CD4-positive, alpha-beta T cell (primary cell): ENCODE data around the gene E2F4. TPM values are rescaled to one million over a fixed set of nuclear protein-coding genes. Genes with fewer than 3 reads are reported as not detected.

Experiments used
- ATAC-seq: fragments of 200-7000 bp; cut with Tn5 transposase; one replicate; pipeline ENCODE4 v1.10.0; 2022; ENCODE audit warnings: mild to moderate bottlenecking; ENCODE audit not compliant: poor library complexity
- CTCF ChIA-PET: fragments of 350-600 bp; sonication (Branson Sonifier 250); formaldehyde crosslinking; loops from one replicate; lab custom pipeline; 2021; ENCODE audit warnings: antibody characterized with exemption, inconsistent platforms; lab: Charles Lee
- POLR2A ChIA-PET: fragments of 350-600 bp; sonication (Branson Sonifier 250); formaldehyde crosslinking; loops from one replicate; lab custom pipeline; 2021; ENCODE audit warnings: antibody characterized with exemption, inconsistent platforms; lab: Charles Lee
- DNase-seq, 14 experiments: peaks; one replicate each; pipeline ENCODE4 v3.0.0-alpha.2; 2013 to 2020; ENCODE audit warnings: mixed read lengths in 2 of 14
- H3K27ac ChIP-seq, 2 donors: one replicate each; pipeline versions ENCODE4 v1.5.1 to v1.7.0; 2013; ENCODE audit warnings: low read length in 2 of 2, low read depth in 1 of 2, mild to moderate bottlenecking in 1 of 2
- H3K27me3 ChIP-seq, 2 experiments: 1 replicate in 1 of 2; 2 replicates in 1 of 2; pipeline versions ENCODE4 v1.6.1 to v1.7.0; 2013; ENCODE audit warnings: low read length in 2 of 2, control low read depth in 1 of 2, mild to moderate bottlenecking in 1 of 2, moderate library complexity in 1 of 2; ENCODE audit not compliant: insufficient read depth in 2 of 2, control insufficient read depth in 1 of 2
- H3K36me3 ChIP-seq: one replicate; pipeline ENCODE4 v1.6.1; 2013; ENCODE audit warnings: low read length, control low read depth; ENCODE audit not compliant: insufficient read depth
- H3K4me1 ChIP-seq: one replicate; pipeline ENCODE4 v1.6.1; 2013; ENCODE audit warnings: low read length, control low read depth; ENCODE audit not compliant: insufficient read depth
- H3K4me3 ChIP-seq: one replicate; pipeline ENCODE4 v1.5.1; 2013; ENCODE audit warnings: mild to moderate bottlenecking, low read length, moderate library complexity
- H3K9me3 ChIP-seq, 2 experiments: 1 replicate in 1 of 2; 2 replicates in 1 of 2; pipeline versions ENCODE4 v1.6.1 to v1.7.0; 2013; ENCODE audit warnings: low read length in 2 of 2, mild to moderate bottlenecking in 2 of 2, control low read depth in 1 of 2, moderate library complexity in 1 of 2; ENCODE audit not compliant: control insufficient read depth in 1 of 2, insufficient read depth in 1 of 2
- H3K27ac Mint-ChIP-seq: one replicate; pipeline ENCODE4 v1.8.0; 2020; ENCODE audit warnings: mixed read lengths
- H3K27me3 Mint-ChIP-seq: one replicate; pipeline ENCODE4 v1.8.0; 2021; ENCODE audit warnings: mixed read lengths
- H3K36me3 Mint-ChIP-seq: one replicate; pipeline ENCODE4 v1.8.0; 2021; ENCODE audit warnings: low read depth, mixed read lengths
- H3K4me1 Mint-ChIP-seq: one replicate; pipeline ENCODE4 v1.8.0; 2021; ENCODE audit warnings: low read depth, mixed read lengths
- H3K4me3 Mint-ChIP-seq: one replicate; pipeline ENCODE4 v1.8.0; 2020; ENCODE audit warnings: mild to moderate bottlenecking, mixed read lengths
- H3K9me3 Mint-ChIP-seq: one replicate; pipeline ENCODE4 v1.8.0; 2020; ENCODE audit warnings: mixed read lengths
- CTCF ChIP-seq: fragments of 200-600 bp; IDR thresholded peaks from one replicate; pipeline ENCODE4 v1.8.0; 2022; ENCODE audit warnings: antibody characterized with exemption, mild to moderate bottlenecking
- intact Hi-C, 2 experiments: fragments of 100-400 bp; cut with DNase I in 1 of 2; cut with micrococcal nuclease in 1 of 2; formaldehyde crosslinking; loops; one replicate each; pipeline versions ENCODE4 v1.15.1 to v1.9.0; 2023 to 2025; cut with DNase I, micrococcal nuclease
- total RNA-seq, 174 experiments: library from RNA in 2 of 174; stranded (reverse) in 2 of 174; gene quantifications; one replicate each; pipeline ENCODE4 v1.2.3 and lab custom pipeline; 2021 to 2026

Gene E2F4
- total RNA-seq, 2 experiments from 2014 or later: 50.9 to 56.1 TPM

DNA sequence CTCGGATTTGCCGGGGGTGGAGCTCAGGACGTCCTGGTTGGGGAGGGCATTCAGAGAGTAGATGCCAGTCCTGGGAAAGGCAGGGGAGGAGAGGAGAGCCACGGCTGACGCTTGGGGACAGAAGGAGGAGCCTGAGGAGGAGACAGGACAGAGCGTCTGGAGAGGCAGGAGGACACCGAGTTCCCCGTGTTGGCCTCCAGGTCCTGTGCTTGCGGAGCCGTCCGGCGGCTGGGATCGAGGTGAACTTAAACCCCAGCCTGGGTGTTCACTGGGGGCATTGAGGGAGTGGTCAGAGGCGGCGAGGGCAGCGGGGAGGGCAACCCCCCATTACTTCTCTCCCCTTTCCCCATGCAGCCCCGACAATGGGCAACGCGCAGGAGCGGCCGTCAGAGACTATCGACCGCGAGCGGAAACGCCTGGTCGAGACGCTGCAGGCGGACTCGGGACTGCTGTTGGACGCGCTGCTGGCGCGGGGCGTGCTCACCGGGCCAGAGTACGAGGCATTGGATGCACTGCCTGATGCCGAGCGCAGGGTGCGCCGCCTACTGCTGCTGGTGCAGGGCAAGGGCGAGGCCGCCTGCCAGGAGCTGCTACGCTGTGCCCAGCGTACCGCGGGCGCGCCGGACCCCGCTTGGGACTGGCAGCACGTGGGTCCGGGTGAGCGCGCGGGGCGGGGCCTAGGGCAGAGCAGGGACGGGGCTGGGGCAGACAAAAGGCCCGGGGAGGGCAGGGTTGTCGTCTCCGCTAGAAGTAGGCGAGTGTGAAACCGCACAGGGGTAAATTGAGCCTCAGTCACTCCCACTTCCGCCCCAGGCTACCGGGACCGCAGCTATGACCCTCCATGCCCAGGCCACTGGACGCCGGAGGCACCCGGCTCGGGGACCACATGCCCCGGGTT is 17.9 kb upstream of the E2F4 start:
- peak overlapping the region; percentile 53 for H3K4me3 ChIP-seq

GRCh38 chr16:67174706-67175231 is 17.2 kb upstream of the E2F4 start:
- ATAC-seq (no peak), DNase-seq (no peak)
- H3K4me3 ChIP-seq: peak overlapping the region; percentile 53
- no peaks in the 10 kb centered on the region for H3K36me3 ChIP-seq
- H3K36me3 Mint-ChIP-seq: no peaks in the 10 kb centered on the region
- peaks cover 27 to 41% of the 10 kb centered on the region in 2 experiments for H3K27me3 ChIP-seq
- no peaks in the 10 kb centered on the region for H3K9me3 ChIP-seq
- no peak overlapping the region for H3K27ac ChIP-seq
- peaks cover 54% of the 10 kb centered on the region for H3K4me1 ChIP-seq
- no peak for TF ChIP-seq CTCF
- H3K27me3 Mint-ChIP-seq: peaks cover 74% of the 10 kb centered on the region
- ChIA-PET POLR2A (interaction anchor here (1.1 to 5.7 kb wide), 3 partner anchors 12 to 161 kb away, joined by 3 to 44 read pairs (median 16); partner anchors contain the start of genes FBXL8 and TRADD), CTCF (interaction anchor here (1.0 to 4.2 kb wide), 3 partner anchors 10 to 19 kb away, joined by 4 to 17 read pairs (median 15); partner anchors contain the start of genes FBXL8 and TRADD)
- H3K27ac Mint-ChIP-seq: no peak overlapping the region
- H3K9me3 Mint-ChIP-seq: no peaks in the 10 kb centered on the region
- peaks cover 47% of the 10 kb centered on the region for H3K4me1 Mint-ChIP-seq
- intact Hi-C loops: no loop called here
- H3K4me3 Mint-ChIP-seq: no peak overlapping the region

More for the DNA sequence above, 17.9 kb upstream of the E2F4 start:
- H3K36me3 ChIP-seq: no peaks in the 10 kb centered on the region
- H3K27me3 ChIP-seq: peaks cover 33 to 43% of the 10 kb centered on the region in 2 experiments
- DNase-seq (peak; percentile 38 to 88 (median 58)), ATAC-seq (peak; percentile 73)
- Mint-ChIP-seq H3K27ac (no peak overlapping the region), H3K4me3 (peak overlapping the region; percentile 82), H3K9me3 (no peaks in the 10 kb centered on the region), H3K27me3 (peaks cover 80% of the 10 kb centered on the region), H3K36me3 (no peaks in the 10 kb centered on the region), H3K4me1 (peaks cover 50% of the 10 kb centered on the region)
- TF ChIP-seq CTCF: no peak
- no peak overlapping the region for H3K27ac ChIP-seq
- intact Hi-C loops: no loop called here
- peaks cover 0 to 6% of the 10 kb centered on the region in 2 experiments for H3K9me3 ChIP-seq
- ChIA-PET CTCF (interaction anchor here (1.0 to 4.2 kb wide), 3 partner anchors 11 to 19 kb away, joined by 4 to 17 read pairs (median 15); partner anchors contain the start of genes FBXL8 and TRADD), POLR2A (interaction anchor here (3.2 to 5.7 kb wide), 2 partner anchors 11 to 15 kb away, joined by 16 to 44 read pairs; partner anchors contain the start of genes FBXL8 and TRADD)
- peaks cover 61% of the 10 kb centered on the region for H3K4me1 ChIP-seq

DNA sequence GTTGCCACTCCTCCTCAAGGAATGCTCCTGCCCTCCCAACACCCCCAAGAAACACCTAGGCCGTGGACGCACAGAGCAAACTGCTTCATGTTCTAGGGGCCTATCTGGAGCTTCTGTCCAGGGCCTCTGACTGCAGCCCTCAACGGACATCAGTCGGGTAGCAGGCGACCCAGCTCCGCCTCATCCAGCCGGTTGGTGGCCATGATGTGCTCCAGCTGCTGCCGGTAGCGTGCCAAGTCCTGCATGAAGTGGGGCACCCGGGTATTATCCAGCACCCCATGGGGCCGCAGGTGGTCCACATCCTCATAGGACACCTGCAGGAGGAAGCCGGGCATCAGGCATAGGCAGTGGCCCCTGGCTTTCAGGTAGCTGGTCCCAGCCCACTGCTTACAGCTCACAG is 15.3 kb upstream of the E2F4 start:
- H3K4me3 ChIP-seq: no peak overlapping the region
- H3K4me1 Mint-ChIP-seq: peaks cover 32% of the 10 kb centered on the region
- H3K4me1 ChIP-seq: peaks cover 42% of the 10 kb centered on the region
- DNase-seq (no peak), ATAC-seq (no peak)
- no peaks in the 10 kb centered on the region for H3K36me3 ChIP-seq
- CTCF ChIA-PET: interaction anchor here (1.1 to 4.2 kb wide), 3 partner anchors 9 to 21 kb away, joined by 7 to 17 read pairs (median 15); partner anchors contain the start of genes FBXL8 and TRADD
- peaks cover 11 to 28% of the 10 kb centered on the region in 2 experiments for H3K27me3 ChIP-seq
- H3K4me3 Mint-ChIP-seq: peak overlapping the region; percentile 17
- H3K27ac ChIP-seq: no peak overlapping the region
- no peak overlapping the region for H3K27ac Mint-ChIP-seq
- no peaks in the 10 kb centered on the region for H3K36me3 Mint-ChIP-seq
- peaks cover 58% of the 10 kb centered on the region for H3K27me3 Mint-ChIP-seq
- intact Hi-C loops: no loop called here
- no peak for TF ChIP-seq CTCF
- no peaks in the 10 kb centered on the region for H3K9me3 ChIP-seq
- no peaks in the 10 kb centered on the region for H3K9me3 Mint-ChIP-seq
- POLR2A ChIA-PET: interaction anchor here (5.7 kb wide), 1 partner anchor 17 kb away, joined by 44 read pairs; the partner anchor contains the start of genes FBXL8 and TRADD
